Measurements from ENCODE around the gene PKDCC. TPM values are rescaled to one million over a fixed set of nuclear protein-coding genes. Genes with fewer than 3 reads are reported as not detected.

The PKDCC gene
- total RNA-seq, 2 donors from 2014 or later = 25.7 to 93.9 TPM

- no peak overlapping the region for H3K4me3 ChIP-seq
- H3K27me3 ChIP-seq = no peaks in the 10 kb centered on the region
- H3K4me1 ChIP-seq = peaks cover 25% of the 10 kb centered on the region
- no peaks in the 10 kb centered on the region for H3K9me3 ChIP-seq
- DNase-seq (no peak), ATAC-seq (no peak)
- no peak overlapping the region for H3K27ac ChIP-seq
- 69 to 70% methylated on average over 10 of the region's 10 CpGs for WGBS, 2 donors
- TF ChIP-seq, protein P1, sequence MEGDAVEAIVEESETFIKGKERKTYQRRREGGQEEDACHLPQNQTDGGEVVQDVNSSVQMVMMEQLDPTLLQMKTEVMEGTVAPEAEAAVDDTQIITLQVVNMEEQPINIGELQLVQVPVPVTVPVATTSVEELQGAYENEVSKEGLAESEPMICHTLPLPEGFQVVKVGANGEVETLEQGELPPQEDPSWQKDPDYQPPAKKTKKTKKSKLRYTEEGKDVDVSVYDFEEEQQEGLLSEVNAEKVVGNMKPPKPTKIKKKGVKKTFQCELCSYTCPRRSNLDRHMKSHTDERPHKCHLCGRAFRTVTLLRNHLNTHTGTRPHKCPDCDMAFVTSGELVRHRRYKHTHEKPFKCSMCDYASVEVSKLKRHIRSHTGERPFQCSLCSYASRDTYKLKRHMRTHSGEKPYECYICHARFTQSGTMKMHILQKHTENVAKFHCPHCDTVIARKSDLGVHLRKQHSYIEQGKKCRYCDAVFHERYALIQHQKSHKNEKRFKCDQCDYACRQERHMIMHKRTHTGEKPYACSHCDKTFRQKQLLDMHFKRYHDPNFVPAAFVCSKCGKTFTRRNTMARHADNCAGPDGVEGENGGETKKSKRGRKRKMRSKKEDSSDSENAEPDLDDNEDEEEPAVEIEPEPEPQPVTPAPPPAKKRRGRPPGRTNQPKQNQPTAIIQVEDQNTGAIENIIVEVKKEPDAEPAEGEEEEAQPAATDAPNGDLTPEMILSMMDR (IDR thresholded peaks at IDR 0.05) = no peak
- TF ChIP-seq POLR2A (IDR thresholded peaks at IDR 0.05) = no peak
- no peaks in the 10 kb centered on the region for H3K36me3 ChIP-seq (replicated peaks in 1 of 2; ENCODE audit: insufficient read depth in 1 of 2, low read depth in 2 of 2)
- intact Hi-C loops (cut with DNase I) = loop anchor here (5.0 to 10.0 kb wide), 2 partner anchors 145 to 238 kb away; no protein-coding TSS in a partner anchor
Measured at GRCh38 chr2:42096869-42097591, 49.2 kb downstream of the PKDCC start.

DNA sequence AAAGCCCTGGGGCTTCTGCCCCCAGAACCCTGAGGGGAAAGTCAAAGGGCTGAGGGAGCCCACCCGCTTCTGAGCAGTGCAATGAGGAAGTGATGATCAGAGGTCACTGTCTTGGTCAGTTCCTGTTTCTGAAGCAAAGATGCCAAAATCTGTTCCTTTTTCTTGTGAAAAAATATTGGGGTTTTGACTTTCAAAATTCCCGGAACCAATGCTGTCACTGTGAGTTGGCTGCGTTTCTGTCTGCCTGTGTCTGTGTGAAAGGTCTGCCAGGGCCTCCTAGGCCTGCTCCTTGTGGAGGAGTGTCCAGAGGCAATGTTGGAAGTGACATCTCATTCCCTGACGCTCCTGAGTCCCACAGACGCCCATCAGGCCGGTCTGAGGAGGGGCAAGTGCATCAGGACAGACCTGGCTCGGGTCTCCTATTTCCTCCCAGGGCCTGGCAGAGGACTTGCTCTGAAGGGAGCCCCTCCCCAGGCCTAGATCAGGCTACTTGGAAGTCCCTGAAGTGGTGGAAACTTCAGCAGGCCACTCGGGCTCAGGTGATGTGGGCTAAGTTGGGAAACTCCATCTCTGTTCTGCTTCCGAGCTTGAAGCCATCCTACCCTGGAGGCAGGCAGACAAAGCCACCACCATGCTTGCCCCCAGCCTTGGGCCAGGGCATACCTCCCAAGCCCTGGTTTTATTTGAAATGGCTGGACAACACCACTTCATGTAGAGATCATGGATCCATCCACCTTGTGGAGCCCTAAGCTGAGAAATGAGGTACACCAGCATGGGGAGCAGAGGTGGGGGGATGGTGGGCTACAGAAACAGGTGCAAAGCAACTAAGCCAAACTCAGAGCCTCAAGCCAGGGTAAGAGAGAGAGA lies 51.0 kb downstream of the PKDCC start:
- no peak overlapping the region for H3K4me3 ChIP-seq
- H3K4me1 ChIP-seq = peaks cover 17% of the 10 kb centered on the region
- H3K27me3 ChIP-seq = no peaks in the 10 kb centered on the region
- H3K9me3 ChIP-seq = no peaks in the 10 kb centered on the region
- no peak for TF ChIP-seq POLR2A (IDR thresholded peaks at IDR 0.05)
- TF ChIP-seq, protein P1 (IDR thresholded peaks at IDR 0.05) = no peak
- no peaks in the 10 kb centered on the region for H3K36me3 ChIP-seq (replicated peaks in 1 of 2; ENCODE audit: insufficient read depth in 1 of 2, low read depth in 2 of 2)
- DNase-seq (peak in 1 of 4 donors; percentile 48), ATAC-seq (no peak)
- WGBS, 2 donors = 69 to 70% methylated on average over 8 to 9 of the region's 9 CpGs
- peak overlapping the region in 2 of 4 donors; percentile 34 to 64 for H3K27ac ChIP-seq
- intact Hi-C loops (cut with DNase I) = loop anchor here (5.0 to 10.0 kb wide), 2 partner anchors 143 to 236 kb away; no protein-coding TSS in a partner anchor

GRCh38 chr2:42099438-42100173 lies 51.8 kb downstream of the PKDCC start:
- Histone ChIP-seq H3K4me1 (peaks cover 17% of the 10 kb centered on the region), H3K27me3 (no peaks in the 10 kb centered on the region), H3K36me3 (replicated peaks in 1 of 2; ENCODE audit: insufficient read depth in 1 of 2, low read depth in 2 of 2) (no peaks in the 10 kb centered on the region), H3K9me3 (no peaks in the 10 kb centered on the region), H3K27ac (peak overlapping the region in 2 of 4 donors; percentile 34 to 64), H3K4me3 (no peak overlapping the region)
- WGBS, 2 donors = 90 to 94% methylated on average over 6 of the region's 6 CpGs
- DNase-seq = no peak
- intact Hi-C loops (cut with DNase I) = loop anchor here (5.0 to 10.0 kb wide), 2 partner anchors 143 to 235 kb away; no protein-coding TSS in a partner anchor
- TF ChIP-seq, protein P1 (IDR thresholded peaks at IDR 0.05) = no peak
- TF ChIP-seq POLR2A (IDR thresholded peaks at IDR 0.05) = no peak
- no peak for ATAC-seq

DNA sequence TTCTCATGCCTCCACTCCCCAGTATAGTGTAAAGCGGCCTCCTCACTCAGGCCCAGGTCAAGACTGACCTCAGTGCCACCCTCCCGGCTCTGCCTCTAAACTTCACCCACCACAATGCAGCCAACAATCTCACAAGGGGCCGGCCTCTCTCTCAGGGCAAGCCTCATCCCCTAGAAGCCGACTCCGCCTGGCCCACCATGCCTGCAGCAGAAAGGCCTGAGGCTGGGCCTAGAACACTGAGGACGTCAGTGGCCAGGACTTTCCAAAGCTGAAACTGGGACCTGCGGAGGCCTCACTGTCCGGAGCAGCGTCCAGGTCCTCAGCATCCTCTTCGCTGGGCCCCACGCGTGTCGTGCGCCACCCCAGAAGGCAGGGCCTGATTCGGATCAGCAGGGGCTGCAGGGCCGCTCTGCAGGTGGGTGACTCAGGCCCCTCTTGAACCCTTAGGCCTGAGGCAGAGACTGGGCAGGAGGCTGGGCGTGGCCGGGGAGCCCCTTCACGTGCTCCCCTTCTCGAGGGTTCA lies 52.9 kb downstream of the PKDCC start:
- ATAC-seq (no peak), DNase-seq (no peak)
- Histone ChIP-seq H3K36me3 (replicated peaks in 1 of 2; ENCODE audit: insufficient read depth in 1 of 2, low read depth in 2 of 2) (no peaks in the 10 kb centered on the region), H3K4me1 (peaks cover 17% of the 10 kb centered on the region), H3K9me3 (no peaks in the 10 kb centered on the region), H3K27ac (peak overlapping the region; percentile 55 to 84 (median 76)), H3K27me3 (no peaks in the 10 kb centered on the region), H3K4me3 (peak overlapping the region in 1 of 2 donors; percentile 22)
- TF ChIP-seq, protein P1 (IDR thresholded peaks at IDR 0.05) = no peak
- no peak for TF ChIP-seq POLR2A (IDR thresholded peaks at IDR 0.05)
- WGBS, 2 donors = 74 to 82% methylated on average over 6 to 20 of the region's 20 CpGs
- intact Hi-C loops (cut with DNase I) = no loop called here

All from body of pancreas (tissue), 4 donors.